GM06990 (cell line): ENCODE results near the gene OCRL.
A peak's percentile ranks its signal among the peaks of the same experiment; 100 is the strongest.

ENCODE experiments used
- DNase-seq: peaks from one replicate; pipeline ENCODE4 v3.0.0-alpha.2; 2011; ENCODE audit not compliant: insufficient read length; ENCODE audit errors: extremely low read depth
- H3K27me3 ChIP-seq: replicated peaks from 2 replicates; pipeline ENCODE4 v1.6.0; 2011; ENCODE audit warnings: low read length; ENCODE audit not compliant: control insufficient read depth, insufficient read depth
- H3K36me3 ChIP-seq: 2 replicates; pipeline ENCODE4 v1.5.1; 2011; ENCODE audit warnings: low read length; ENCODE audit not compliant: control insufficient read depth, insufficient read depth
- H3K4me3 ChIP-seq: replicated peaks from 2 replicates; pipeline ENCODE4 v1.5.1; 2011; ENCODE audit warnings: low read depth, mild to moderate bottlenecking, control low read depth, low read length
- TF ChIP-seq, protein P1 (sequence below): IDR thresholded peaks from 2 replicates; pipeline ENCODE4 v1.5.1; 2011; ENCODE audit warnings: low read length, control low read depth, mild to moderate bottlenecking, inconsistent platforms; ENCODE audit not compliant: insufficient read depth, poor library complexity, severe bottlenecking

Gene OCRL

GRCh38 chrX:129637217-129638109, 97.4 kb downstream of the OCRL start:
- no peaks in the 10 kb centered on the region for H3K36me3 ChIP-seq

DNA sequence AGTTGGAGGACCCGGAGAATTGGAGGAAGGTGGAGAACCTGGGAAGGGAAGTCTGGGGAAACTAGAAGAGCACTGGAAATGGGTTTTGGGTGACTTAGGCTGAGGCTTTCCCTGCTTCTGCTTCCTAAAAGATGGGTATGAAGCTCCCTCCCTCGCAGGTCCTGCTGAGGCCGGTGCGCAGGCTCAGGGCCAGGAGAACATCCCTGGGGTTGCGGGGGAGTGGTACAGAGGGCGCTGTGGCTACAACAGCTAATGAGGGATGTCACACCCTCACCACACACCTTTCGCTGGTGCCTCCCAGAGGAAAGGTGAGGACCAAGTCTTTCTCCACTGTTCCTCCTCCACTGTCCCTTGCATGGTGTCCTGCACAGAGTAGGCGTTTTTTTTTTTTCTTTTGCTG, 98.9 kb downstream of the OCRL start:
- TF ChIP-seq, protein P1, sequence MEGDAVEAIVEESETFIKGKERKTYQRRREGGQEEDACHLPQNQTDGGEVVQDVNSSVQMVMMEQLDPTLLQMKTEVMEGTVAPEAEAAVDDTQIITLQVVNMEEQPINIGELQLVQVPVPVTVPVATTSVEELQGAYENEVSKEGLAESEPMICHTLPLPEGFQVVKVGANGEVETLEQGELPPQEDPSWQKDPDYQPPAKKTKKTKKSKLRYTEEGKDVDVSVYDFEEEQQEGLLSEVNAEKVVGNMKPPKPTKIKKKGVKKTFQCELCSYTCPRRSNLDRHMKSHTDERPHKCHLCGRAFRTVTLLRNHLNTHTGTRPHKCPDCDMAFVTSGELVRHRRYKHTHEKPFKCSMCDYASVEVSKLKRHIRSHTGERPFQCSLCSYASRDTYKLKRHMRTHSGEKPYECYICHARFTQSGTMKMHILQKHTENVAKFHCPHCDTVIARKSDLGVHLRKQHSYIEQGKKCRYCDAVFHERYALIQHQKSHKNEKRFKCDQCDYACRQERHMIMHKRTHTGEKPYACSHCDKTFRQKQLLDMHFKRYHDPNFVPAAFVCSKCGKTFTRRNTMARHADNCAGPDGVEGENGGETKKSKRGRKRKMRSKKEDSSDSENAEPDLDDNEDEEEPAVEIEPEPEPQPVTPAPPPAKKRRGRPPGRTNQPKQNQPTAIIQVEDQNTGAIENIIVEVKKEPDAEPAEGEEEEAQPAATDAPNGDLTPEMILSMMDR = no peak
- H3K4me3 ChIP-seq = no peak overlapping the region
- no peak for DNase-seq
- H3K27me3 ChIP-seq = no peaks in the 10 kb centered on the region; the same call in 1 of the 2 replicates
- no peaks in the 10 kb centered on the region for H3K36me3 ChIP-seq

More at GRCh38 chrX:129637217-129638109, 97.4 kb downstream of the OCRL start:
- H3K4me3 ChIP-seq = no peak overlapping the region
- peak; percentile 23 for DNase-seq
- TF ChIP-seq, protein P1 = peak; percentile 98
- no peaks in the 10 kb centered on the region; the same call in 1 of the 2 replicates for H3K27me3 ChIP-seq

DNA sequence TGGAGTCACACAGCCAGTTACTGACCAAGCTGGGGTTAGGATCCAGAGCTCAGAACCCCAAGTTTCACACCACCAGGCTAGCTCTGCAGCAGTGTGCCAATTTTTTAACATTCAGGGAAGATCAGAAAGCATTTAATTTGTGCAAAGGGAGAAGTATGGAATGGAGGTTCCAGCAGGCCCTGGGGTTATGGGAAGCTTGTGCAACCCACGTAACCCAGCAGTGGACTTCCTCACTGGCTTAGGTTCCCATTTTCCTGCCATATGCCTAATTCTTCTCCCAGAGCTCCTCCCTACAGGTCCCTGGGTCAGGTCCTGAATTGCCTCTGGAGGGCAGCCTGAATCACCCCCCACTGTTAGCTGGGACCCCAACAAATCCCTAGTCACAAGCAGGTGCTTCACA, 100.7 kb downstream of the OCRL start:
- Histone ChIP-seq H3K4me3 (no peak overlapping the region), H3K36me3 (no peaks in the 10 kb centered on the region), H3K27me3 (no peaks in the 10 kb centered on the region; the same call in 1 of the 2 replicates)
- DNase-seq = no peak
- TF ChIP-seq, protein P1 = no peak

GRCh38 chrX:129641469-129641868, 101.4 kb downstream of the OCRL start:
- TF ChIP-seq, protein P1 = no peak
- Histone ChIP-seq H3K36me3 (no peaks in the 10 kb centered on the region), H3K27me3 (no peaks in the 10 kb centered on the region; the same call in 1 of the 2 replicates), H3K4me3 (no peak overlapping the region)
- no peak for DNase-seq

DNA sequence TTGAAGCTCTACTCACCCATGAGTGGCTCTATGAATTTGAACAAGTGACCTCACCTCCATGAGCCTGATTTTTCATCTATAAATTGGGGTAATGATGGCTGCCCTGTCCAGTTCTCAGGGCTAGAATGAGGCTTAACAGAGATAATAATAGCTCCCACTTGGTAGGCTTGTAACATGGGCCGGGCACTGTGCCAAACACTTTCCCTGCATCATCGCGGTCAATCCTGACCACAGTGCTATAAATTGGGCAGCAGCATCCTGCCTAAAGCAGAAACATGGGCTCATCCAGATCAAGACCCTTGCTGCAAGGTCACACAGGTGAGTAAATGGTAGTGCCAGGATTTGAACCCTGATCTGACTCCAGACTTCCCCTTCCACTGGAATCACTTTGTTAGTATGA, 101.9 kb downstream of the OCRL start:
- H3K36me3 ChIP-seq = no peaks in the 10 kb centered on the region
- no peak for DNase-seq
- TF ChIP-seq, protein P1 = no peak
- no peak overlapping the region for H3K4me3 ChIP-seq
- no peaks in the 10 kb centered on the region; the same call in 1 of the 2 replicates for H3K27me3 ChIP-seq
